ENCODE data around the gene VPS9D1. TPM values are rescaled to one million over a fixed set of nuclear protein-coding genes. Genes with fewer than 3 reads are reported as not detected.
"Not testable (repeated sequence)": the region's sequence is repeated elsewhere in the genome, so short reads cannot be mapped to it uniquely, and the experiment has no call there.

VPS9D1 gene
- total RNA-seq, 1 experiment from 2014 or later, result 4.7 TPM

DNA sequence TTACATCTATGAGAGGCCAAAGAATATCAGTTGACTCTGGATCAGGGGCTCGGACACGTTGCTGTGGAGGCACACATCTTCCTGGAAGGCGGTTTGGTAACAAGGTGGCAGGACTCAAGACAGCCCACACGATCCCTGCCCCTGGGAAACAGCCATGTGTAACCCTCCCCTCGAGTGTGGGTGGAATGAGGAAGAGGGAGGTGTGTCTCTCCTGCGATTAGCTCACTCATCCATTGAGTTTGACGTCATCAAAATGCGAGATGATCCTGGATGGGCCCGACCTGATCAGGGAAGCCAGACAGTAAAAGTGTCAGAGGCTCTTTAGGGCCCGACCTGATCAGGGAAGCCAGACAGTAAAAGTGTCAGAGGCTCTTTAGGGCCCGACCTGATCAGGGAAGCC is 56.5 kb downstream of the VPS9D1 start:
- not testable (repeated sequence) for DNase-seq (ENCODE audit: low read depth)

DNA sequence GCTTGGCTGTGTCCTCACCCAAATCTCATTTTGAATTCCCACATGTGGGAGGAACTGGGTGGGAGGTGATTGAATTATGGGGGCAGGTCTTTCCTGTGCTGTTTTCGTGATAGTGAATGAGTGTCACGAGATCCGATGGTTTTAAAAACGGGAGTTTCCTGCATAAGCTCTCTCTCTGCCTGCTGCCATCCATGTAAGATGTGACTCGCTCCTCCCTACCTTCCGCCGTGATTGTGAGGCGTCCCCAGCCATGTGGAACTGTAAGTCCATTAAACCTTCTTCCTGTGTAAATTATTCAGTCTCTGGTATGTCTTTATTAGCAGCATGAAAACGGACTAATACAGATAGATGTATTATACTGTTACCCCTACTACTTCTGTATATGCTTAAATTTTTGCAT is 59.5 kb downstream of the VPS9D1 start:
- DNase-seq (ENCODE audit: low read depth), result no peak

DNA sequence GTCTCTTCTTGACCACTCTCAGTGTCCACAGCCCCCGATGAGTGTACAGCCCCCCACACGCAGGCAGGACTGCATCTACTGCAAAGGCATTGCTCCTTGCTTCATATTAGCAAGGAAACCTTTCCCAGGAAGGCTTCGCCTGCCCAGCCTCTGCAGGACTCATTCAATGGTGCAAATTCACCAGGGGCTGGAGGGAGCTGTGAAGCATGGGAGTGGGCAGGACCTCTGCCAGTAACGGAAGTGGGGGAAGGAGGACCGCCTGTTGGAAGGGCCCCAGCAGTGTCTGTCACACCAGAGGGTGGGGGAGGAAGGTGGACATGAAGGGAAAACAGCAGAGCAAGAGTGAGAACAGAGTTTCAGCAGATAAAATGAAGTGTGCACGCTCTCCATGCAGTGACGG is 60.6 kb downstream of the VPS9D1 start:
- no peak for DNase-seq (ENCODE audit: low read depth)

DNA sequence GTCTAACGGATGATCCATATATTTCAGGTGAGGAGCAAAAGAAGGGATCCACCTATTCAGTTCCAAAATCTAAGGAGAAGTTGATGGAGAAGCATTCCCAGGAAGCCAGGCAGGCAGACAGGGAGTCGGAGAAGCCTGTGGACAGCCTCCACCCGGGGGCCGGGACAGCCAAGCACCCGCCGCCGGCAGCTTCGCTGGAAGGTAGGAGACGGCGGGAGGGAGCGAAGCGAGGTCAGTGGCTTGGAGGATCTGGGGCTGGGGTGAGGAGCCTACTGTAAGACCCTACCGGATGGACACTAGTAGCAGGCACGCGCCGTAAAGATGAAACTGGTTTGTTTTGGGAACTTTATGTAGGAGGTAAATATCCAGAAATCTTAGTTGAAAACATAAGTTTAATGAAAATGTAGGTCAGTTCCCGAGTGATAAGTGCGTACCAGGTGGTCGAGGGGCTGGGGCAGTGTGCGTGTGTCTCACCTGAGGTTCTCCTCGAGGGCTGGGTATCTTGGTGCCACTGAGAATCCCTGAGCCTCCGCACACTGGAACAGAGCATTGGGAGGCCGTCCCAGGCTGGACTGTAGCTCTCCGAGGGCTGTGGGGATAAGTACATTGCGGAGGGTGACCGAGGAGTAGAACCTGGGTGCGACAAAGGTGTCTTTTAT is 62.3 kb downstream of the VPS9D1 start:
- DNase-seq (ENCODE audit: low read depth), result peak; percentile 19

DNA sequence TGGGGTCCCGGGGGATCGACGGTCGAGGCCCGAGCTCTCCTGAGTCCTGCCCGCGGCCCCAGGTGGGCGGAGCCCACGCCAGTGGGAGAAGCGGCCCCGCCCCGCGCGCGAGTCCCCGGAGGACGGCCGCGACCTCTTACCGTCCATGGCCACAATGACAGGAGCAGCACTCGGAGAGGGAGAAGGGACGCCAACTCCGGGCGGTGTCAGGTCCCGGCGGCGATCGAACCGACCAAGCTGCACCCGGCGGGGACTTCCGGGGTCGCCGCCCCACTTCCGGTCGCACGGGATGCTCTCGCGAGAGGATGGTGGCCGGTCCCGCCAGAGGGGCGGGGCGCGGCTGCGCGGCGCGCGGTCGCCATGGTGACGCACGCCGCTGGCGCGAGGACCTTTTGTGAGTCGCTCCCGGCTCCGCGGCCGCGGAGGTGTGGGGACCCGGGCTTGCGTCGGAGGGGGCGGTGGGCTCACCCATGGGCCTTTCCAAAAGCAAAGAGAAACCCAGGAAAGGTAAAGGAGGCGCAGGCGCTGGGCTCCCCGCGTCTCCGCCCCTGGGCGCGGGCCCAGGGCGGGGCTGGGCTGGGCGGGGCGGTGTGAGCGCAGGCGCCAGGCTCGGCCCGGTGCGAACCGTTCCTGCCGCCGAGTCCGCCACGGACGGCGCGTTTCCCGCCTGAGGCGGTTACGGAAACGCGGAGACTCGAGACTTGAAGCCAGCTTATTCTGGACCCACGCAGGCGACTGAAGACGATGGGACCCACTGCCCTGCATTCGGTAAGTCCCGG is 63.1 kb downstream of the VPS9D1 start, which contains the start of the genes CHMP1A and SPATA33:
CHMP1A (minus strand) TSS at position 267 of the 779 bp plus-strand sequence; CDS start at position 147, 120 bp downstream.
SPATA33 (plus strand) TSS at position 395 of the 779 bp plus-strand sequence; CDS start at position 471, 76 bp downstream.
- DNase-seq (ENCODE audit: low read depth), result peak; percentile 90

Other genes with a start within 250 kb of the VPS9D1 start
- 21.5 and 27.8 TPM in 2 replicates for gene ANKRD11, start 230.3 kb downstream of the VPS9D1 start, total RNA-seq (2014; rRNA removed; shearing (Covaris generic))
- 43.1 and 49.9 TPM in 2 replicates for gene SPG7, start 212.5 kb downstream of the VPS9D1 start, total RNA-seq (2014; rRNA removed; shearing (Covaris generic))
- gene RPL13, start 160.2 kb downstream of the VPS9D1 start, total RNA-seq (2014; rRNA removed; shearing (Covaris generic)), result 4,474 and 4,750 TPM in 2 replicates
- 2.6 and 3.4 TPM in 2 replicates for gene CPNE7, start 145.1 kb downstream of the VPS9D1 start, total RNA-seq (2014; rRNA removed; shearing (Covaris generic))
- gene DPEP1, start 107.3 kb downstream of the VPS9D1 start, total RNA-seq (2014; rRNA removed; shearing (Covaris generic)), result 0.09 TPM in 1 of 2 replicates, not detected in the other
- gene CHMP1A, start 63.2 kb downstream of the VPS9D1 start, total RNA-seq (2014; rRNA removed; shearing (Covaris generic)), result 69.7 and 80.2 TPM in 2 replicates
- gene SPATA33, start 63.1 kb downstream of the VPS9D1 start, total RNA-seq (2014; rRNA removed; shearing (Covaris generic)), result 4.9 and 6.7 TPM in 2 replicates
- gene CDK10, start 34.2 kb downstream of the VPS9D1 start, total RNA-seq (2014; rRNA removed; shearing (Covaris generic)), result 9.9 and 11.4 TPM in 2 replicates
- gene SPATA2L, start 19.2 kb downstream of the VPS9D1 start, total RNA-seq (2014; rRNA removed; shearing (Covaris generic)), result 5.4 and 8.6 TPM in 2 replicates
- gene ZNF276, start 639 bp upstream of the VPS9D1 start, total RNA-seq (2014; rRNA removed; shearing (Covaris generic)), result 7.2 and 10.3 TPM in 2 replicates
- 33.5 and 36.6 TPM in 2 replicates for gene FANCA, start 95.7 kb upstream of the VPS9D1 start, total RNA-seq (2014; rRNA removed; shearing (Covaris generic))
- 6.3 and 7.7 TPM in 2 replicates for gene SPIRE2, start 107.6 kb upstream of the VPS9D1 start, total RNA-seq (2014; rRNA removed; shearing (Covaris generic))
- 59.8 and 63.6 TPM in 2 replicates for gene TCF25, start 152.7 kb upstream of the VPS9D1 start, total RNA-seq (2014; rRNA removed; shearing (Covaris generic))
- 0.95 and 1.9 TPM in 2 replicates for gene MC1R, start 198.0 kb upstream of the VPS9D1 start, total RNA-seq (2014; rRNA removed; shearing (Covaris generic))
- gene TUBB3, start 202.4 kb upstream of the VPS9D1 start, total RNA-seq (2014; rRNA removed; shearing (Covaris generic)), result 135 and 149 TPM in 2 replicates
- 81.3 and 111 TPM in 2 replicates for gene DEF8, start 227.9 kb upstream of the VPS9D1 start, total RNA-seq (2014; rRNA removed; shearing (Covaris generic))

All from Daoy (cell line).